HepG2 (cell line): ENCODE measurements around the gene SYNDIG1. TPM values are rescaled to one million over a fixed set of nuclear protein-coding genes. Genes with fewer than 3 reads are reported as not detected.

Experiments used
- ATAC-seq: fragments of 200-7000 bp; cut with Tn5 transposase; 3 replicates; pipeline ENCODE4 v1.9.1; 2020; ENCODE audit warnings: mild to moderate bottlenecking, moderate library complexity
- BruUV-seq: library from RNA; stranded (reverse); fragments of 400-500 nt; replicated peaks from 2 replicates; lab custom pipeline; 2021; lab: Mats Ljungman, UMichigan
- CTCF ChIA-PET: fragments of 300-600 bp; formaldehyde crosslinking; extraction: SDS; loops from one replicate; lab custom pipeline; 2021; ENCODE audit warnings: low total read pairs, inconsistent platforms, low intra/inter-chr PET ratio; lab: Yijun Ruan, JAX
- POLR2A ChIA-PET: fragments of 350-600 bp; sonication (Branson Sonifier 250); formaldehyde crosslinking; loops from one replicate; lab custom pipeline; 2020; ENCODE audit warnings: antibody characterized with exemption, inconsistent platforms; lab: Yijun Ruan, JAX
- DNase-seq: peaks from one replicate; pipeline ENCODE4 v3.0.0-alpha.2; 2015; ENCODE audit warnings: low spot score
- FAIRE-seq: peaks from 3 replicates; lab custom pipeline; 2011; peaks lifted over from hg19 to GRCh38; lab: Jason Lieb, UNC
- H2AFZ ChIP-seq: one replicate; pipeline ENCODE4 v1.6.1; 2011; ENCODE audit warnings: low read length, inconsistent platforms
- H3K27ac ChIP-seq: fragments of 300-600 bp; 3 replicates; pipeline ENCODE4 v1.8.0; 2011; ENCODE audit warnings: mixed run types, mild to moderate bottlenecking, mixed read lengths, low read length, inconsistent platforms; ENCODE audit not compliant: insufficient read depth; ENCODE audit errors: extremely low read length
- H3K27me3 ChIP-seq, 2 experiments: fragments of 200-600 bp in 1 of 2; 2 replicates in 1 of 2; 3 replicates in 1 of 2; pipeline versions ENCODE4 v1.6.0 to v1.8.0; 2011; ENCODE audit warnings: low read length in 2 of 2, mild to moderate bottlenecking in 2 of 2, moderate library complexity in 2 of 2, inconsistent platforms in 1 of 2; ENCODE audit not compliant: insufficient read depth in 2 of 2, control insufficient read depth in 1 of 2
- H3K36me3 ChIP-seq, 2 experiments: fragments of 200-600 bp in 1 of 2; replicated peaks in 1 of 2; 2 replicates in 1 of 2; 3 replicates in 1 of 2; pipeline versions ENCODE4 v1.5.1 to v1.8.0; 2011; ENCODE audit warnings: low read length in 2 of 2, inconsistent platforms in 1 of 2; ENCODE audit not compliant: insufficient read depth in 2 of 2, control insufficient read depth in 1 of 2
- H3K4me1 ChIP-seq: 2 replicates; pipeline ENCODE4 v1.5.1; 2012; ENCODE audit warnings: low read length, inconsistent platforms; ENCODE audit not compliant: insufficient read depth
- H3K4me2 ChIP-seq: 2 replicates; pipeline ENCODE4 v1.6.0; 2011; ENCODE audit warnings: low read depth, low read length, inconsistent platforms
- H3K4me3 ChIP-seq, 3 experiments: fragments of 200-600 bp in 1 of 3; sonication (generic), shearing (Covaris generic) in 1 of 3; replicated peaks in 1 of 3; 2 replicates each; pipeline ENCODE4 v1.5.1; 2011 to 2016; ENCODE audit warnings: low read length in 3 of 3, inconsistent platforms in 2 of 3, low read depth in 2 of 3, mild to moderate bottlenecking in 2 of 3, control low read depth in 1 of 3, mixed read lengths in 1 of 3; ENCODE audit not compliant: insufficient read depth in 1 of 3
- H3K79me2 ChIP-seq: one replicate; pipeline ENCODE4 v1.6.1; 2011; ENCODE audit warnings: low read length, inconsistent platforms; ENCODE audit not compliant: insufficient read depth
- H3K9ac ChIP-seq: 2 replicates; pipeline ENCODE4 v1.6.0; 2011; ENCODE audit warnings: mild to moderate bottlenecking, low read depth, low read length, inconsistent platforms; ENCODE audit not compliant: insufficient read depth
- H3K9me3 ChIP-seq: 2 replicates; pipeline ENCODE4 v1.5.1; 2012; ENCODE audit warnings: mild to moderate bottlenecking, low read length
- H4K20me1 ChIP-seq: 2 replicates; pipeline ENCODE4 v1.6.0; 2011; ENCODE audit warnings: inconsistent platforms, mild to moderate bottlenecking, low read length, moderate library complexity; ENCODE audit not compliant: insufficient read depth
- CERS6 ChIP-seq: sonication (generic); formaldehyde crosslinking; IDR thresholded peaks from 2 replicates; pipeline ENCODE4 v1.5.0; 2020; ENCODE audit warnings: missing genetic modification reagents
- CREBL2 ChIP-seq: sonication (generic); formaldehyde crosslinking; IDR thresholded peaks from 2 replicates; pipeline ENCODE4 v1.8.1; 2023; ENCODE audit warnings: missing genetic modification reagents, mild to moderate bottlenecking, borderline replicate concordance
- GATAD2A ChIP-seq: IDR thresholded peaks from 2 replicates; pipeline ENCODE4 v1.6.1; 2016
- HNRNPK ChIP-seq: fragments of 200-400 bp; formaldehyde crosslinking; IDR thresholded peaks from 2 replicates; pipeline ENCODE4 v1.6.1; 2018; ENCODE audit warnings: low read length, low read depth, moderate library complexity, mild to moderate bottlenecking; ENCODE audit not compliant: poor library complexity, severe bottlenecking
- KDM1A ChIP-seq: IDR thresholded peaks from 2 replicates; pipeline ENCODE4 v1.6.1; 2016; ENCODE audit warnings: missing compliant biosample characterization
- MTF1 ChIP-seq: sonication (generic); formaldehyde crosslinking; IDR thresholded peaks from 2 replicates; pipeline ENCODE4 v1.5.0; 2020; ENCODE audit warnings: missing genetic modification reagents
- PCBP1 ChIP-seq: fragments of 200-400 bp; formaldehyde crosslinking; IDR thresholded peaks from 2 replicates; pipeline ENCODE4 v1.6.1; 2017; ENCODE audit warnings: mild to moderate bottlenecking, low read depth, low read length, borderline replicate concordance
- RXRA ChIP-seq: sonication (generic); formaldehyde crosslinking; IDR thresholded peaks from 2 replicates; pipeline ENCODE4 v1.5.1; 2020; ENCODE audit warnings: missing genetic modification reagents
- THRA ChIP-seq: sonication (generic); formaldehyde crosslinking; IDR thresholded peaks from 2 replicates; pipeline ENCODE4 v1.4.0; 2020; ENCODE audit warnings: missing genetic modification reagents, borderline replicate concordance
- ZBTB34 ChIP-seq: sonication (generic); formaldehyde crosslinking; IDR thresholded peaks from 2 replicates; pipeline ENCODE4 v1.8.0; 2022; ENCODE audit warnings: mild to moderate bottlenecking, missing genetic modification reagents
- ZNF564 ChIP-seq: sonication (generic); formaldehyde crosslinking; IDR thresholded peaks from 2 replicates; pipeline ENCODE4 v1.8.1; 2023; ENCODE audit warnings: mild to moderate bottlenecking, missing genetic modification reagents
- WGBS: methylation state at CpG from one replicate; pipeline ENCODE4 v1.1.6; 2017; ENCODE audit warnings: low lambda C conversion rate; 5-methylcytosine and 5-hydroxymethylcytosine counted together
- in situ Hi-C: cut with HindIII; loops from 2 replicates; pipeline ENCODE4 v1.10.0; 2017; ENCODE audit warnings: low pct_unique_long_range_greater_than_20kb; ENCODE audit not compliant: extremely low pct_ligation_motif_present
- intact Hi-C: fragments of 100-400 bp; cut with micrococcal nuclease; formaldehyde crosslinking; loops from one replicate; pipeline ENCODE4 v1.10.0; 2022; ENCODE audit not compliant: unreplicated experiment
- polyA plus RNA-seq, 8 experiments: library from polyadenylated mRNA; depleted of rRNA in 3 of 8; stranded (reverse) in 7 of 8; unstranded in 1 of 8; fragments of >200 nt; fragmentation: Illumina TruSeq in 4 of 8; extraction: Trizol in 4 of 8; gene quantifications; 2 replicates each; pipeline versions ENCODE4 v1.2.1 to v1.2.3, GENCODE V29; 2011 to 2016; ENCODE audit warnings: low read depth in 4 of 8, missing spikeins in 1 of 8, mixed read lengths in 1 of 8; ENCODE audit not compliant: insufficient read depth in 1 of 8
- total RNA-seq, 5 experiments: library from RNA; depleted of rRNA; stranded (reverse); fragments of >200 nt; fragmentation: Illumina TruSeq; extraction: Trizol; gene quantifications; 2 replicates each; pipeline ENCODE4 v1.2.3, GENCODE V29; 2016; ENCODE audit warnings: low read depth in 1 of 5

The SYNDIG1 gene
- total and polyA plus RNA-seq, 2 of the 13 experiments (the other 11 are each of a cell fraction or from before 2014, with no cell fraction given) = not detected

GRCh38 chr20:24487648-24488047, 18.2 kb downstream of the SYNDIG1 start:
- DNase-seq (no peak), ATAC-seq (no peak), FAIRE-seq (no peak)
- ChIA-PET POLR2A (no interaction called here), CTCF (interaction anchor here (0.5 kb wide), 1 partner anchor 14 kb away, joined by 3 read pairs; no protein-coding TSS in a partner anchor)
- in situ Hi-C loops (no loop called here), intact Hi-C loops (no loop called here)
- Histone ChIP-seq H3K4me1 (no peaks in the 10 kb centered on the region), H3K27ac (no peak overlapping the region), H2AFZ (no peak overlapping the region), H3K27me3 (no peaks in the 10 kb centered on the region; a peak in 2 of 5 replicates), H3K4me3 (no peak overlapping the region), H3K4me2 (no peak overlapping the region), H3K9me3 (no peaks in the 10 kb centered on the region), H3K79me2 (no peaks in the 10 kb centered on the region), H4K20me1 (no peaks in the 10 kb centered on the region), H3K9ac (no peak overlapping the region), H3K36me3 (no peaks in the 10 kb centered on the region)
- 44% methylated on average over 7 of the region's 7 CpGs for WGBS
- no TSS peak for BruUV-seq
- TF ChIP-seq ZNF564 (CRISPR knock-in tag) (no peak), PCBP1 (no peak), KDM1A (CRISPR knock-in tag) (no peak), RXRA (no peak), HNRNPK (no peak), MTF1 (no peak), ZBTB34 (no peak), CREBL2 (no peak), CERS6 (CRISPR knock-in tag) (no peak), GATAD2A (no peak), THRA (CRISPR knock-in tag) (no peak)
